ENCODE results near the gene ZFHX2. TPM values are rescaled to one million over a fixed set of nuclear protein-coding genes. Genes with fewer than 3 reads are reported as not detected.

The ZFHX2 gene
- total RNA-seq, 4 donors from 2014 or later: 0.19 to 0.49 (median 0.27) TPM

GRCh38 chr14:23555882-23556699, 4.5 kb upstream of the ZFHX2 start, which contains the start of gene THTPA:
THTPA (plus strand) TSS chr14:23556271; CDS start chr14:23556758, 487 bp downstream.
- TF ChIP-seq CTCF (IDR thresholded peaks at IDR 0.05): no peak
- TF ChIP-seq POLR2A (IDR thresholded peaks at IDR 0.05): no peak
- peak within 1 kb of the TSS; percentile 74 for H3K4me3 ChIP-seq (ENCODE audit: low read depth, poor library complexity, severe bottlenecking)
- DNase-seq (ENCODE audit: low spot score in 2 of 2): peak; percentile 90 to 98
- intact Hi-C loops (cut with DNase I; ENCODE audit: low total_unique reads): loop anchor here (5.0 kb wide), 1 partner anchor 79 kb away; no protein-coding TSS in a partner anchor
- 1% methylated on average over 8 to 48 of the region's 54 CpGs for WGBS, 2 donors

DNA sequence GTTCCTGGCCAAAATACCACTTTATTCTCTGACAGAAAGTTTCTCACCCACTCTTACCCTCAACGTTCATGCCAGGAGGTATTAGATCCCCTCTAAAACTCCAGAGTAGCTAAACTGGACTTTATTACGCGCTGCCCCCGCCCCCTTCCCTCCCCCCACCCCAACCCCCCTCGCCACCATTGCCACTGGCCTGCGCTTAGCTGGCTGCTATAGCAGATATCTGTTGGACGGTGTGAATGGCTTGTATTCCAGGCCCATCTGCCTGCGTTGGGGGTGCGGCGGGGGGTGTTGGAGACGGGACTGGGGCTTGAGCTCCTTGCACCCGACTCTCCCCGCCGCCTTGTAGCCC, 3.9 kb upstream of the ZFHX2 start:
- intact Hi-C loops (cut with DNase I; ENCODE audit: low total_unique reads): loop anchor here (5.0 kb wide), 1 partner anchor 78 kb away; no protein-coding TSS in a partner anchor
- no peak for TF ChIP-seq POLR2A (IDR thresholded peaks at IDR 0.05)
- TF ChIP-seq CTCF (IDR thresholded peaks at IDR 0.05): no peak
- no peak for DNase-seq (ENCODE audit: low spot score in 2 of 2)
- H3K4me3 ChIP-seq (ENCODE audit: low read depth, poor library complexity, severe bottlenecking): peak overlapping the region; percentile 74
- WGBS, 2 donors: 3 to 4% methylated on average over 7 to 14 of the region's 14 CpGs

GRCh38 chr14:23550812-23551265, 726 bp downstream of the ZFHX2 start:
- intact Hi-C loops (cut with DNase I; ENCODE audit: low total_unique reads): no loop called here
- peak overlapping the region; percentile 40 for H3K4me3 ChIP-seq (ENCODE audit: low read depth, poor library complexity, severe bottlenecking)
- no peak for TF ChIP-seq CTCF (IDR thresholded peaks at IDR 0.05)
- TF ChIP-seq POLR2A (IDR thresholded peaks at IDR 0.05): no peak
- WGBS, 2 donors: 2 to 3% methylated on average over 36 to 37 of the region's 37 CpGs
- DNase-seq (ENCODE audit: low spot score in 2 of 2): no peak

DNA sequence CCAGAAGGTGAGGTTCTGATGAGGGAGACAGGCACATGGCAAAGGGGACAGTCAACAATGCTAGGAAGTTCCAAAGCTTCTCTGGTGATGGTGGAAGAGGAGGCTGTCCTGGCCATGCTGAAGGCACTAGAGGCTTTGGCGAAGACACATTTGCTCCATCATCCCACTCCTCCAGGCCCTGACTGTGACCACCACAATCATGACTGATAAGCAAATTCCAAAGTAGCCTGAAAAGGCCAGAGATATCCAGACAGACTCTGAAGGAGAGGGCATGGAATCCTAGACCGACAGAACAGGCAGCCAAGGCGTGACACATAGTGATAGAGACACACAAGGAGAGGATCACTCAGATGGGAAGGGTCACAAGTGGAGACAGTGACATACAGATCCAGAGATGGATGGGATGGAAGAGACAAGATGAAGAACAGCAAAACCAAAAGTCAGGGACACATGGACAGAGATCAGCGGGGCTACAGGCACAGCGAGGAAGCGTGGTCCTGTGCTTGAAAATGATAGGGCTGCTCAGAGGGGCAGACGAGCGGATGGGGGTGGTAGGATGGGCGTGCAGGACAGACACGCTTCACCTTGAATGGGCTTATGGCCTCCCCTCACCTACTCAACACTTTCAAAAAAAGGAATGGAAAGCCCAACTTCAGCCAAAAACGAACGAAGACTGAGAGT, 1.3 kb downstream of the ZFHX2 start:
- intact Hi-C loops (cut with DNase I; ENCODE audit: low total_unique reads): no loop called here
- no peak overlapping the region for H3K4me3 ChIP-seq (ENCODE audit: low read depth, poor library complexity, severe bottlenecking)
- DNase-seq (ENCODE audit: low spot score in 2 of 2): no peak
- WGBS, 2 donors: 52 to 53% methylated on average over 12 of the region's 12 CpGs
- TF ChIP-seq POLR2A (IDR thresholded peaks at IDR 0.05): no peak
- TF ChIP-seq CTCF (IDR thresholded peaks at IDR 0.05): peak in 1 of 3 donors; percentile 10

GRCh38 chr14:23548351-23549318, 2.9 kb downstream of the ZFHX2 start:
- TF ChIP-seq POLR2A (IDR thresholded peaks at IDR 0.05) (no peak), CTCF (IDR thresholded peaks at IDR 0.05) (peak in 1 of 3 donors; percentile 12)
- no peak for DNase-seq (ENCODE audit: low spot score in 2 of 2)
- intact Hi-C loops (cut with DNase I; ENCODE audit: low total_unique reads): no loop called here
- no peak overlapping the region for H3K4me3 ChIP-seq (ENCODE audit: low read depth, poor library complexity, severe bottlenecking)
- 60 to 65% methylated on average over 18 of the region's 18 CpGs for WGBS, 2 donors
